Trophoblast cell (in vitro differentiated cells and primary cell): ENCODE data around the gene DAPP1.
"Not testable (repeated sequence)": the region's sequence is repeated elsewhere in the genome, so short reads cannot be mapped to it uniquely, and the experiment has no call there.

Experiments
- DNase-seq, 2 donors: peaks; one replicate each; pipeline ENCODE4 v3.0.0-alpha.2; 2016
- H2AFZ ChIP-seq: 2 replicates; pipeline ENCODE4 v1.6.1; 2013; ENCODE audit warnings: low read length, moderate library complexity, mild to moderate bottlenecking; ENCODE audit not compliant: insufficient read depth, poor library complexity
- H2AK5ac ChIP-seq: 2 replicates; pipeline ENCODE4 v1.6.1; 2013; ENCODE audit warnings: mild to moderate bottlenecking, low read length
- H2BK120ac ChIP-seq: 2 replicates; pipeline ENCODE4 v1.6.1; 2013; ENCODE audit warnings: low read length, mild to moderate bottlenecking, moderate library complexity; ENCODE audit not compliant: insufficient read depth, poor library complexity
- H2BK12ac ChIP-seq: 2 replicates; pipeline ENCODE4 v1.6.1; 2013; ENCODE audit warnings: mild to moderate bottlenecking, low read length, moderate library complexity
- H2BK5ac ChIP-seq: 2 replicates; pipeline ENCODE4 v1.6.1; 2013; ENCODE audit warnings: low read length, low read depth, moderate library complexity, mild to moderate bottlenecking; ENCODE audit not compliant: poor library complexity
- H3K14ac ChIP-seq: 2 replicates; pipeline ENCODE4 v1.6.1; 2013; ENCODE audit warnings: mild to moderate bottlenecking, low read length
- H3K18ac ChIP-seq: 2 replicates; pipeline ENCODE4 v1.6.1; 2013; ENCODE audit warnings: mild to moderate bottlenecking, low read length
- H3K23ac ChIP-seq: 2 replicates; pipeline ENCODE4 v1.6.1; 2013; ENCODE audit warnings: low read length
- H3K27ac ChIP-seq: 2 replicates; pipeline ENCODE4 v1.5.1; 2013; ENCODE audit warnings: low read depth, mild to moderate bottlenecking, inconsistent platforms, low read length, moderate library complexity
- H3K27me3 ChIP-seq: 2 replicates; pipeline ENCODE4 v1.6.1; 2013; ENCODE audit warnings: inconsistent platforms, mild to moderate bottlenecking, low read length, moderate library complexity; ENCODE audit not compliant: insufficient read depth
- H3K36me3 ChIP-seq, 2 experiments: 1 replicate in 1 of 2; 2 replicates in 1 of 2; pipeline ENCODE4 v1.6.1; 2013; ENCODE audit warnings: low read length in 2 of 2, mild to moderate bottlenecking in 2 of 2, moderate library complexity in 1 of 2; ENCODE audit not compliant: insufficient read depth in 2 of 2, control insufficient read depth in 1 of 2
- H3K4ac ChIP-seq: 2 replicates; pipeline ENCODE4 v1.6.1; 2013; ENCODE audit warnings: low read depth, mild to moderate bottlenecking, low read length, moderate library complexity
- H3K4me1 ChIP-seq, 2 experiments: 1 replicate in 1 of 2; 2 replicates in 1 of 2; pipeline ENCODE4 v1.6.1; 2013; ENCODE audit warnings: low read length in 2 of 2, mild to moderate bottlenecking in 2 of 2, moderate library complexity in 1 of 2; ENCODE audit not compliant: insufficient read depth in 2 of 2, control insufficient read depth in 1 of 2
- H3K4me2 ChIP-seq: 2 replicates; pipeline ENCODE4 v1.6.1; 2013; ENCODE audit warnings: inconsistent platforms, mild to moderate bottlenecking, low read length, moderate library complexity
- H3K4me3 ChIP-seq: 2 replicates; pipeline ENCODE4 v1.5.1; 2013; ENCODE audit warnings: mild to moderate bottlenecking, low read depth, low read length, inconsistent platforms
- H3K79me1 ChIP-seq: one replicate; pipeline ENCODE4 v1.6.1; 2013; ENCODE audit warnings: low read length
- H3K79me2 ChIP-seq: 2 replicates; pipeline ENCODE4 v1.6.1; 2013; ENCODE audit warnings: low read length, mild to moderate bottlenecking; ENCODE audit not compliant: control insufficient read depth, insufficient read depth, poor library complexity
- H3K9ac ChIP-seq: 2 replicates; pipeline ENCODE4 v1.6.1; 2013; ENCODE audit warnings: mild to moderate bottlenecking, low read length
- H3K9me3 ChIP-seq: 2 replicates; pipeline ENCODE4 v1.6.1; 2013; ENCODE audit warnings: low read depth, mild to moderate bottlenecking, control low read depth, inconsistent platforms, low read length; ENCODE audit not compliant: insufficient read depth
- H4K12ac ChIP-seq: 2 replicates; pipeline ENCODE4 v1.6.1; 2013; ENCODE audit warnings: low read depth, mild to moderate bottlenecking, low read length, moderate library complexity
- H4K8ac ChIP-seq: 2 replicates; pipeline ENCODE4 v1.6.1; 2013; ENCODE audit warnings: low read depth, mild to moderate bottlenecking, low read length, moderate library complexity
- H4K91ac ChIP-seq: one replicate; pipeline ENCODE4 v1.6.1; 2013; ENCODE audit warnings: low read depth, mild to moderate bottlenecking, low read length, moderate library complexity
- WGBS: extraction: QIAGEN DNeasy Blood & Tissue Kit; methylation state at CpG from one replicate; pipeline ENCODE4 v1.1.7; 2013; ENCODE audit warnings: missing lambda C conversion rate; ENCODE audit not compliant: insufficient read length, insufficient coverage; ENCODE audit errors: extremely low coverage; 5-methylcytosine and 5-hydroxymethylcytosine counted together

DAPP1 gene

DNA sequence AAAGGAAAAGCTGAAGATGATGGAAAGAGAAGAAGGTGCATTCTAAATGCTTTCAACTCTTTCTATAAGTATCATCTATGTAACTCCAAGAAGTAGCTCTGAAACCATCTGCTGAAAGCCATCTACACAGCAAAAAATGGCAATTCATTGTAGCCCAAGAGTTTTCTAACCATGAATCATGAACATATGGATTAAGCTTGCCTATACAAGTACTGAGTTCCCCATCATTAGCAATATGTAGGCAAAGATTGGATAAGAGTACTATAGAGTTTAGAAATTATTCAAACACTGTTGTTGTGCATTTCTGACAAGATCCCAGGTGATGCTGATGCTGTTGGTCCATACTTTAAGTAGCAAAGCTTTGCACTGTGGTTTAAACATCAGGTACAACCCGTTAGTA is 11.2 kb downstream of the DAPP1 start:
- no peak for DNase-seq
- Histone ChIP-seq H3K4me1 (peaks cover 0 to 1% of the 10 kb centered on the region in 2 experiments), H3K4me2 (no peak overlapping the region), H3K79me1 (no peaks in the 10 kb centered on the region), H2BK12ac (no peak overlapping the region), H2BK5ac (no peak overlapping the region), H4K91ac (no peak overlapping the region), H2BK120ac (no peak overlapping the region), H3K9me3 (no peaks in the 10 kb centered on the region), H2AFZ (no peak overlapping the region), H4K12ac (no peak overlapping the region), H3K27me3 (no peaks in the 10 kb centered on the region), H3K4me3 (no peak overlapping the region), H3K36me3 (no peaks in the 10 kb centered on the region), H3K79me2 (no peaks in the 10 kb centered on the region), H2AK5ac (no peak overlapping the region), H3K9ac (no peak overlapping the region), H3K18ac (no peak overlapping the region), H3K23ac (no peak overlapping the region), H4K8ac (no peak overlapping the region), H3K27ac (no peak overlapping the region), H3K4ac (no peak overlapping the region), H3K14ac (no peak overlapping the region)
- WGBS, result no CpG with 5 or more reads among the region's 1 CpG

DNA sequence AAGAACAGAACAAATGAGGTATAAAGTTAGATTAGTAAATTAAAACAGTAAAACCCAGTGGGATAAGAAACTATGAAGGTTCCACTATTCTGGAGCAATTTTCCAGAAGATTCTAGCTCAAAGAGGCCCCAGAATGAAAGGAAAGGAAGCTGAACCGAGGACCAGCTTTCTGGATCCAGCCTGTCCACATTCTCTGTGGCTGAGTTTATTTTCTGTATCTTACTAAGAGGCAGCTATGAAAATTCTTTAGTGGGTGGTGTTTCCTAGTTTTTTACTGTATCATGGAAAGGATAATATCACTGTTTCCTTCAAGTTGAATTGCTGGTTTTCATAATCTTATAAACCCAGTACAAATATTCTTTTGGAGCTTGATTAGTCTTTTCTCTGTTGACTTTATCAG is 11.8 kb downstream of the DAPP1 start:
- no peaks in the 10 kb centered on the region for H3K27me3 ChIP-seq
- H3K79me2 ChIP-seq, result no peaks in the 10 kb centered on the region
- H3K79me1 ChIP-seq, result no peaks in the 10 kb centered on the region
- H3K4me2 ChIP-seq, result no peak overlapping the region
- no CpG with 5 or more reads among the region's 1 CpG for WGBS
- H2BK12ac ChIP-seq, result no peak overlapping the region
- no peak overlapping the region for H2BK5ac ChIP-seq
- no peak overlapping the region for H3K9ac ChIP-seq
- H2BK120ac ChIP-seq, result no peak overlapping the region
- H2AK5ac ChIP-seq, result no peak overlapping the region
- no peak overlapping the region for H3K18ac ChIP-seq
- no peak overlapping the region for H3K4me3 ChIP-seq
- no peak overlapping the region for H4K12ac ChIP-seq
- peak; percentile 74 to 82 for DNase-seq
- H4K8ac ChIP-seq, result no peak overlapping the region
- H3K4me1 ChIP-seq, result peaks cover 0 to 1% of the 10 kb centered on the region in 2 experiments
- no peak overlapping the region for H3K27ac ChIP-seq
- H2AFZ ChIP-seq, result no peak overlapping the region
- no peak overlapping the region for H3K23ac ChIP-seq
- no peak overlapping the region for H4K91ac ChIP-seq
- no peak overlapping the region for H3K4ac ChIP-seq
- no peaks in the 10 kb centered on the region for H3K36me3 ChIP-seq
- H3K9me3 ChIP-seq, result no peaks in the 10 kb centered on the region
- H3K14ac ChIP-seq, result no peak overlapping the region

DNA sequence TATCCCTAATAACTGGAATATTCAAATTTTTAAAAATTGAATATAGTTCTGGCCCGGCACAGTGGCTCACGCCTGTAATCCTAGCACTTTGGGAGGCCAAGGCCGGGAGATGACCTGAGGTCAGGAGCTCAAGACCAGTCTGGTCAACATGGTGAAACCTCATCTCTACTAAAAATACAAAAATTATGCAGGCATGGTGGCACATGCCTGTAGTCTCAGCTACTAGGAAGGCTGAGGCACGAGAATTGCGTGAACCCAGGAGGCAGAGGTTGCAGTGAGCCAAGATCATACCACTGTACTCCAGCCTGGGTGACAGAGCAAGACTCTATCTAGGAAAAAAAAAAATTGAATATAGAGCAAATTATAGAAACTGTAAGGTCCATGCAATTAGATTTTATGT is 13.4 kb downstream of the DAPP1 start:
- H4K91ac ChIP-seq, H3K9me3 ChIP-seq, H3K79me2 ChIP-seq, H3K9ac ChIP-seq, H2BK12ac ChIP-seq, H3K4me2 ChIP-seq, H2AFZ ChIP-seq, H3K18ac ChIP-seq, H3K36me3 ChIP-seq, H3K79me1 ChIP-seq, H4K12ac ChIP-seq, H4K8ac ChIP-seq, H2BK5ac ChIP-seq, H3K4me1 ChIP-seq, H3K27me3 ChIP-seq, H3K4ac ChIP-seq, H3K23ac ChIP-seq, H2BK120ac ChIP-seq, H3K27ac ChIP-seq, H3K14ac ChIP-seq, H3K4me3 ChIP-seq, H2AK5ac ChIP-seq: not testable (repeated sequence)
- peak in 1 of 2 donors; percentile 55 for DNase-seq
- WGBS, result no CpG with 5 or more reads among the region's 5 CpGs

DNA sequence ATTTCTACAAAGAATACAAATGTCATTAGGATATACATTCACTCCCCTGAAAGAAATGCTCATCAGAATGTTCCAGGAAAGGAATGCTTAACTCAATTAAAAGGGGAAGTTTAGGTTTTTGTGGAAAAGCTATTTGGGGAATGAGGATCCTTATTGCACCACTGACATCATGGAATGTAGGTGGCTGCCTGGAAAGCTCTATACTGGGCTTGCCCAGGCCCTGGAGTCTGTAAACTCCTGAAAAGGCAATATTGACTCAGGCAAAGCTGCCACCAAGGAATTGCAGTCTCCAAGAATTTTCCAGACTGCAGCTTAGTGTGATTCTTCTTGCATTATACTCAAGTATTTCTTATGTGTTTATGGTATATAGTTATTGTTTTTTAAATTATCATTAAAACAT is 15.7 kb downstream of the DAPP1 start:
- H3K9ac ChIP-seq, result no peak overlapping the region
- DNase-seq, result peak; percentile 43 to 71
- no peaks in the 10 kb centered on the region for H3K79me2 ChIP-seq
- no peak overlapping the region for H2AK5ac ChIP-seq
- H3K9me3 ChIP-seq, result no peaks in the 10 kb centered on the region
- no peak overlapping the region for H3K14ac ChIP-seq
- H3K4me3 ChIP-seq, result no peak overlapping the region
- peaks cover 2% of the 10 kb centered on the region for H3K79me1 ChIP-seq
- H2BK120ac ChIP-seq, result no peak overlapping the region
- H2BK12ac ChIP-seq, result no peak overlapping the region
- H4K91ac ChIP-seq, result no peak overlapping the region
- peaks cover 0 to 4% of the 10 kb centered on the region in 2 experiments for H3K4me1 ChIP-seq
- no peak overlapping the region for H2BK5ac ChIP-seq
- no peaks in the 10 kb centered on the region for H3K36me3 ChIP-seq
- no peak overlapping the region for H3K4ac ChIP-seq
- no peak overlapping the region for H3K4me2 ChIP-seq
- H3K27ac ChIP-seq, result peak overlapping the region; percentile 62
- H3K27me3 ChIP-seq, result no peaks in the 10 kb centered on the region
- H4K12ac ChIP-seq, result no peak overlapping the region
- no peak overlapping the region for H3K23ac ChIP-seq
- no peak overlapping the region for H2AFZ ChIP-seq
- H3K18ac ChIP-seq, result no peak overlapping the region
- H4K8ac ChIP-seq, result no peak overlapping the region
